Psoas muscle (tissue), 8 donors: ENCODE results near the gene MED9. TPM values are rescaled to one million over a fixed set of nuclear protein-coding genes. Genes with fewer than 3 reads are reported as not detected.

Experiments used
- ATAC-seq, 4 donors: fragments of 200-7000 bp; cut with Tn5 transposase; one replicate each; pipeline ENCODE4 v1.9.1; 2020; ENCODE audit warnings: moderate library complexity in 3 of 4, mild to moderate bottlenecking in 2 of 4
- DNase-seq, 2 donors: peaks; one replicate each; pipeline ENCODE4 v3.0.0-alpha.2; 2020
- H3K27ac ChIP-seq: fragments of 200-600 bp; one replicate; pipeline ENCODE4 v1.8.0; 2022
- H3K27me3 ChIP-seq, 3 donors: fragments of 200-600 bp in 1 of 3; one replicate each; pipeline versions ENCODE4 v1.6.1 to v1.8.0; 2013 to 2022; ENCODE audit warnings: low read length in 2 of 3, mild to moderate bottlenecking in 2 of 3, moderate library complexity in 1 of 3; ENCODE audit not compliant: insufficient read depth in 3 of 3
- H3K36me3 ChIP-seq, 2 donors: fragments of 200-600 bp in 1 of 2; one replicate each; pipeline versions ENCODE4 v1.6.1 to v1.8.0; 2013 to 2022; ENCODE audit warnings: low read depth in 1 of 2, mild to moderate bottlenecking in 1 of 2, moderate library complexity in 1 of 2; ENCODE audit not compliant: insufficient read depth in 1 of 2
- H3K4me1 ChIP-seq: fragments of 200-600 bp; one replicate; pipeline ENCODE4 v1.8.0; 2022
- H3K4me3 ChIP-seq: fragments of 200-600 bp; one replicate; pipeline ENCODE4 v1.8.0; 2022; ENCODE audit warnings: mild to moderate bottlenecking
- H3K9me3 ChIP-seq: fragments of 200-600 bp; one replicate; pipeline ENCODE4 v1.8.0; 2022
- WGBS, 3 donors: extraction: QIAGEN DNeasy Blood & Tissue Kit; methylation state at CpG; one replicate each; pipeline versions ENCODE4 v1.1.6 to v1.1.7; 2013; 5-methylcytosine and 5-hydroxymethylcytosine counted together
- intact Hi-C, 2 donors: fragments of 100-400 bp; cut with DNase I; formaldehyde crosslinking; loops; one replicate each; pipeline versions ENCODE4 v1.11.0 to v1.14.2; 2022
- polyA plus RNA-seq, 3 donors: library from polyadenylated mRNA; stranded (reverse); fragments of 200-250 nt; gene quantifications; one replicate each; pipeline ENCODE4 v1.2.3, GENCODE V29; 2013
- total RNA-seq, 4 donors: library from RNA; stranded (reverse); fragmentation: NEBNext Ultra II Directional in 2 of 4; extraction: Animal tissue kit (Norgen Biotek cat#: 25700) in 2 of 4; gene quantifications; one replicate each; pipeline versions ENCODE4 v1.2.1 to v1.2.4, GENCODE V29; 2021 to 2023
- TF ChIP-seq, protein P1 (sequence below): fragments of 200-600 bp; IDR thresholded peaks from one replicate; pipeline ENCODE4 v1.8.0; 2022; ENCODE audit warnings: antibody characterized with exemption
- donor health status: healthy with polysubstance abuse.
- donor health status: DM: no; HTN: no; CAD: no; lungs with moderate emphysema.
- donor health status: Bipolar disorder and iron deficiency.
- donor health status: healthy.
- donor health status: DM: yes; HTN: yes; CAD: no.
- donor health status: DM: no; HTN: no; CAD: no.
- donor health status: DM: no; HTN: no; CAD: no.
- donor health status: DM: yes; HTN: yes; CAD: no.

The MED9 gene
- total and polyA plus RNA-seq, 7 donors, result 12.4 to 29.6 (median 18.3) TPM

DNA sequence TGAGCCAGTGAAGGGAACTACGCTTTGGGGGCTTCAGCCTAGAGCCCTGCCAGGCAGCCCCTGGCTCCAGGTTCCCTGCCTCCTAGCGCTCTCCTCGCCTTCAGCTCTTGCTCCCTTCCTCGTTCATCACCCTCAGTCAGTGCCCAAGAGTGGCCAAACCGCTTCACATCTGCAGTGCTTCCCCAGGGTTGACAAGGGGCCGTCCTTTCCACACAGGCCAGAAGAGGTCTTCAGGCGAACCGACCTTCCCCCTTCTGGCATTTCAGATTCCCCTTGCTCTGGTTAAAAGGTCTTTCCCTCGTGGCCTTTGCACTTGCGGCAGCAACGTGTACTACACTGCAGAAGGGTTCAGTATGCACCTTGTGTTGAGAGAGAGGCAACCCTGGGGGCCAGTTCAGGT lies 15.3 kb downstream of the MED9 start:
- ATAC-seq, result no peak
- H3K4me1 ChIP-seq, result peaks cover 24% of the 10 kb centered on the region
- no peak overlapping the region for H3K27ac ChIP-seq
- intact Hi-C loops, result no loop called here
- 82 to 89% (median 83%) methylated on average over 11 of the region's 11 CpGs for WGBS, 3 donors
- H3K4me3 ChIP-seq, result no peak overlapping the region
- peak in 1 of 2 donors; percentile 23 for DNase-seq
- no peaks in the 10 kb centered on the region for H3K9me3 ChIP-seq
- peaks cover 0 to 44% of the 10 kb centered on the region in 2 donors for H3K36me3 ChIP-seq
- TF ChIP-seq, protein P1, sequence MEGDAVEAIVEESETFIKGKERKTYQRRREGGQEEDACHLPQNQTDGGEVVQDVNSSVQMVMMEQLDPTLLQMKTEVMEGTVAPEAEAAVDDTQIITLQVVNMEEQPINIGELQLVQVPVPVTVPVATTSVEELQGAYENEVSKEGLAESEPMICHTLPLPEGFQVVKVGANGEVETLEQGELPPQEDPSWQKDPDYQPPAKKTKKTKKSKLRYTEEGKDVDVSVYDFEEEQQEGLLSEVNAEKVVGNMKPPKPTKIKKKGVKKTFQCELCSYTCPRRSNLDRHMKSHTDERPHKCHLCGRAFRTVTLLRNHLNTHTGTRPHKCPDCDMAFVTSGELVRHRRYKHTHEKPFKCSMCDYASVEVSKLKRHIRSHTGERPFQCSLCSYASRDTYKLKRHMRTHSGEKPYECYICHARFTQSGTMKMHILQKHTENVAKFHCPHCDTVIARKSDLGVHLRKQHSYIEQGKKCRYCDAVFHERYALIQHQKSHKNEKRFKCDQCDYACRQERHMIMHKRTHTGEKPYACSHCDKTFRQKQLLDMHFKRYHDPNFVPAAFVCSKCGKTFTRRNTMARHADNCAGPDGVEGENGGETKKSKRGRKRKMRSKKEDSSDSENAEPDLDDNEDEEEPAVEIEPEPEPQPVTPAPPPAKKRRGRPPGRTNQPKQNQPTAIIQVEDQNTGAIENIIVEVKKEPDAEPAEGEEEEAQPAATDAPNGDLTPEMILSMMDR, result no peak
- no peaks in the 10 kb centered on the region for H3K27me3 ChIP-seq

DNA sequence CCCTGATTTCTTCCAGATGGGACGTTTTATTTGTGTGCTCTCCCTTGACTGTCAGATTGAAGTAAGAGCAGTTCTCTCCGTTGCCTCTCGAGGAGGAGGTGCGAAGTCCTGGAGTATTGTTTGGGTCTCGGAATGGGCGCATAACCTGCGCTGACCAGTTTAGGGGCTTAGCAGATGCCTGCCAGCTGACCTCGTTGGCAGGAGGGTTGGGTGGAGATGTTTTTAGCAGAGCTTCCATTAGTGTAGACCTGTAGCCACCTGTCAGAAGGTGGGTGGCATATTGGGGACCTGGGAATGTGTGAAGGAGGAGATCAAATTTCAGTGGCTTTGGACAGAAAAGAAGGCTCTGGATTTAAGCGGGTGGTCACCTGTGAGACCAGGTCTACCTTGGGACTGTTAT lies 15.8 kb downstream of the MED9 start:
- intact Hi-C loops, result no loop called here
- WGBS, 3 donors, result 85 to 89% (median 85%) methylated on average over 9 of the region's 9 CpGs

DNA sequence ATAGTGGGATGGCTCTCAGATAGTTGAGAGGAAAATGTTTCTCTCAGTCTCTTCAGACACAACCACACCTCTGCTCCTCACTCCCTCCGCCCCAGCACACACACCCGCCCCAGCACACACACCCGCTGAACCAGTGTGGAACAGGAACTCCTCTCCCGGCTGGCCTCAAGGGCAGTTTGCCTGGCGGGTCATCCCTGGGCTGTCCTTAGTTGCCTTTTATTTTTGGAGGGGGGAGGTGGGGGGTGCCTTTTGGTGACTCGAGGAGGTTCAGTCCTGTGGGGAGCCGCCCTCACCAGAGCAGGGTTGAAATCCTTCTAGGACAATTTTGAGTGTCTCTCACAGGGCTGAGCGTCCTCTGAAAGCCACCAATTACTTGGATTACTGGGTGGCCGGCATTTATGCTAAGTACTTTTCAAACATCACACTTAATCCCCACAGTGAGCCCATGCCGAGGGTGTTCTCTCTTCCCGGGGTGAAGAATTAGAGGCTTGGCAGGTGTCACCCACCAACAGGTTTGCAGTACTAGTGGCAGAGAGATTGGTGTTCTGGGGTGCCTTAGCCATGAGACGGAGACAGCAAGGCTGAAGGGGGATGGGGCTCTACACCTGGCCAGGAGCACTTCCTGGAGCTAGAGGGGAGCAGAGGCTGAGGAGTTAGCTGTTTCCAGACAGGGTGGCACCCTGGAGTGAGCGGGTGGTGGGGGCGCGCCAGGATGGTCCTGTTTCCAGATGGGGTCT lies 16.6 kb downstream of the MED9 start:
- peak in 1 of 2 donors; percentile 80 for DNase-seq
- no peaks in the 10 kb centered on the region for H3K27me3 ChIP-seq
- ATAC-seq, result peak in 2 of 4 donors; percentile 15 to 37
- intact Hi-C loops, result no loop called here
- H3K4me1 ChIP-seq, result peaks cover 25% of the 10 kb centered on the region
- H3K27ac ChIP-seq, result peak overlapping the region; percentile 89
- peaks cover 0 to 30% of the 10 kb centered on the region in 2 donors for H3K36me3 ChIP-seq
- TF ChIP-seq, protein P1, result no peak
- H3K9me3 ChIP-seq, result no peaks in the 10 kb centered on the region
- WGBS, 3 donors, result 38 to 57% (median 43%) methylated on average over 15 of the region's 15 CpGs
- no peak overlapping the region for H3K4me3 ChIP-seq

More for the DNA sequence above, 15.8 kb downstream of the MED9 start:
- TF ChIP-seq, protein P1, result no peak
- Histone ChIP-seq H3K9me3 (no peaks in the 10 kb centered on the region), H3K27ac (no peak overlapping the region), H3K4me1 (peaks cover 25% of the 10 kb centered on the region), H3K36me3 (peaks cover 0 to 39% of the 10 kb centered on the region in 2 donors), H3K27me3 (no peaks in the 10 kb centered on the region), H3K4me3 (no peak overlapping the region)
- no peak for ATAC-seq
- peak in 1 of 2 donors; percentile 15 for DNase-seq

DNA sequence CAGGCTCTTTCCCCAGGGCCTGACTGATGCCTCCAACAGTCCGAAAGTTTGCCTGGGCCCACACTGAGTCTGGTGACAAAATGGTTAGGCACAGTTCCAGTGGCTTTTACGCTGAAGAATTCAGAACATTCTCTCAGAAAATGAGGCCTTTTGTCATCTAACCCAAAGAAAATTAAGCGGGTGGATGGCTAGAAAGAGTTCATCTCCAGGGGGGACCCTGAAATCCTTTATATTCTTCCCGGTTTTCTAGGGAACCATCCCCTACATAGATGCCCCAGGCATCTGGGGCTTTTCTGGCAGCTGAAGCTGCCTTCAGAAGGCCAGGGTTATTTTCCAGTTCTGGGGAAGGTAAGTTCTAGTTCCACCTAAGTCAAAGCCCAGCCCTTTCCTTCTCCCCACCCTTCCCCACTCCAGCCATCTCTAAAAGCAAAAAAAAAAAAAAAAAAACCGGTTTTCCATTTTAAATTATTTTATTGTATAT lies 17.2 kb downstream of the MED9 start:
- no peak for DNase-seq
- intact Hi-C loops, result no loop called here
- H3K4me1 ChIP-seq, result peaks cover 25% of the 10 kb centered on the region

More for the DNA sequence above, 17.2 kb downstream of the MED9 start:
- peaks cover 0 to 26% of the 10 kb centered on the region in 2 donors for H3K36me3 ChIP-seq
- TF ChIP-seq, protein P1, result no peak
- H3K4me3 ChIP-seq, result no peak overlapping the region
- H3K27ac ChIP-seq, result peak overlapping the region; percentile 89
- no peaks in the 10 kb centered on the region for H3K9me3 ChIP-seq
- WGBS, 3 donors, result 56 to 66% (median 60%) methylated on average over 5 of the region's 5 CpGs
- H3K27me3 ChIP-seq, result no peaks in the 10 kb centered on the region
- no peak for ATAC-seq
